Calu3 (cell line): ENCODE data around the gene RFX7. TPM values are rescaled to one million over a fixed set of nuclear protein-coding genes. Genes with fewer than 3 reads are reported as not detected.
A peak's percentile ranks its signal among the peaks of the same experiment; 100 is the strongest.

Experiments
- BruUV-seq: library from RNA; stranded (reverse); fragments of 400-500 nt; replicated peaks from 2 replicates; lab custom pipeline; 2021; lab: Mats Ljungman, UMichigan
- CTCF ChIA-PET: fragments of 300-600 bp; sonication (Branson Sonifier 250); formaldehyde crosslinking; loops from one replicate; lab custom pipeline; 2022; ENCODE audit warnings: antibody characterized with exemption; lab: Charles Lee
- DNase-seq: peaks from one replicate; pipeline ENCODE4 v3.0.0; 2022
- H3K27ac Mint-ChIP-seq: one replicate; pipeline ENCODE4 v1.8.0; 2022; ENCODE audit warnings: mixed read lengths; ENCODE audit not compliant: unreplicated experiment
- H3K27me3 Mint-ChIP-seq: one replicate; pipeline ENCODE4 v1.8.0; 2022; ENCODE audit warnings: mixed read lengths; ENCODE audit not compliant: unreplicated experiment
- H3K36me3 Mint-ChIP-seq: one replicate; pipeline ENCODE4 v1.8.0; 2022; ENCODE audit warnings: mild to moderate bottlenecking, moderate library complexity, mixed read lengths; ENCODE audit not compliant: insufficient read depth, unreplicated experiment
- H3K4me1 Mint-ChIP-seq: one replicate; pipeline ENCODE4 v1.8.0; 2022; ENCODE audit warnings: mild to moderate bottlenecking, low read depth, mixed read lengths; ENCODE audit not compliant: unreplicated experiment
- H3K4me3 Mint-ChIP-seq: one replicate; pipeline ENCODE4 v1.8.0; 2022; ENCODE audit warnings: mild to moderate bottlenecking, low read depth, moderate library complexity, mixed read lengths; ENCODE audit not compliant: unreplicated experiment
- H3K9me3 Mint-ChIP-seq: one replicate; pipeline ENCODE4 v1.8.0; 2022; ENCODE audit warnings: low read depth, mixed read lengths; ENCODE audit not compliant: unreplicated experiment
- intact Hi-C: fragments of 100-400 bp; cut with micrococcal nuclease; formaldehyde crosslinking; loops from one replicate; pipeline ENCODE4 v1.10.0; 2022; ENCODE audit not compliant: unreplicated experiment
- total RNA-seq: library from RNA; stranded (reverse); gene quantifications from 2 replicates; pipeline ENCODE4 v1.2.3, GENCODE V29; 2022
- TF ChIP-seq, protein P1 (sequence below): fragments of 200-600 bp; IDR thresholded peaks from one replicate; pipeline ENCODE4 v1.8.0; 2022; ENCODE audit warnings: antibody characterized with exemption; ENCODE audit not compliant: unreplicated experiment

The RFX7 gene
- total RNA-seq, 1 experiment from 2014 or later: 31.4 TPM

- peaks cover 25% of the 10 kb centered on the region for H3K36me3 Mint-ChIP-seq
- peak overlapping the region; percentile 87 for H3K4me3 Mint-ChIP-seq
- H3K4me1 Mint-ChIP-seq: peaks cover 39% of the 10 kb centered on the region
- H3K27ac Mint-ChIP-seq: peak overlapping the region; percentile 78
- TSS peak; percentile 47 for BruUV-seq
- TF ChIP-seq, protein P1, sequence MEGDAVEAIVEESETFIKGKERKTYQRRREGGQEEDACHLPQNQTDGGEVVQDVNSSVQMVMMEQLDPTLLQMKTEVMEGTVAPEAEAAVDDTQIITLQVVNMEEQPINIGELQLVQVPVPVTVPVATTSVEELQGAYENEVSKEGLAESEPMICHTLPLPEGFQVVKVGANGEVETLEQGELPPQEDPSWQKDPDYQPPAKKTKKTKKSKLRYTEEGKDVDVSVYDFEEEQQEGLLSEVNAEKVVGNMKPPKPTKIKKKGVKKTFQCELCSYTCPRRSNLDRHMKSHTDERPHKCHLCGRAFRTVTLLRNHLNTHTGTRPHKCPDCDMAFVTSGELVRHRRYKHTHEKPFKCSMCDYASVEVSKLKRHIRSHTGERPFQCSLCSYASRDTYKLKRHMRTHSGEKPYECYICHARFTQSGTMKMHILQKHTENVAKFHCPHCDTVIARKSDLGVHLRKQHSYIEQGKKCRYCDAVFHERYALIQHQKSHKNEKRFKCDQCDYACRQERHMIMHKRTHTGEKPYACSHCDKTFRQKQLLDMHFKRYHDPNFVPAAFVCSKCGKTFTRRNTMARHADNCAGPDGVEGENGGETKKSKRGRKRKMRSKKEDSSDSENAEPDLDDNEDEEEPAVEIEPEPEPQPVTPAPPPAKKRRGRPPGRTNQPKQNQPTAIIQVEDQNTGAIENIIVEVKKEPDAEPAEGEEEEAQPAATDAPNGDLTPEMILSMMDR: no peak
- H3K9me3 Mint-ChIP-seq: no peaks in the 10 kb centered on the region
- intact Hi-C loops: loop anchor here (5.0 kb wide), 2 partner anchors 122 to 253 kb away; partner anchors contain the start of genes NEDD4 and TEX9
- no peaks in the 10 kb centered on the region for H3K27me3 Mint-ChIP-seq
- CTCF ChIA-PET: interaction anchor here (0.5 to 1.0 kb wide), 11 partner anchors 11 to 1399 kb away, joined by 3 to 5 read pairs (median 3); partner anchors contain the start of gene MNS1
- peak; percentile 20 for DNase-seq
These were observed 1.3 kb upstream of the RFX7 start for GRCh38 chr15:56244811-56245576.

- Mint-ChIP-seq H3K4me1 (peaks cover 39% of the 10 kb centered on the region), H3K27me3 (no peaks in the 10 kb centered on the region), H3K4me3 (peak overlapping the region; percentile 87), H3K36me3 (peaks cover 25% of the 10 kb centered on the region), H3K27ac (peak overlapping the region; percentile 78), H3K9me3 (no peaks in the 10 kb centered on the region)
- no TSS peak for BruUV-seq
- TF ChIP-seq, protein P1: no peak
- CTCF ChIA-PET: interaction anchor here (0.6 to 1.0 kb wide), 10 partner anchors 12 to 1400 kb away, joined by 3 to 5 read pairs (median 3); partner anchors contain the start of gene MNS1
- peak; percentile 58 for DNase-seq
- intact Hi-C loops: loop anchor here (5.0 kb wide), 1 partner anchor 123 kb away; the partner anchor contains the start of gene TEX9
These were observed 545 bp upstream of the RFX7 start for GRCh38 chr15:56244038-56244810.

GRCh38 chr15:56242576-56243162 lies 1.0 kb downstream of the RFX7 start:
- TF ChIP-seq, protein P1: no peak
- DNase-seq: no peak
- Mint-ChIP-seq H3K4me3 (peak overlapping the region; percentile 87), H3K27me3 (no peaks in the 10 kb centered on the region), H3K4me1 (peaks cover 28% of the 10 kb centered on the region), H3K9me3 (no peaks in the 10 kb centered on the region), H3K36me3 (peaks cover 25% of the 10 kb centered on the region), H3K27ac (peak overlapping the region; percentile 72)
- CTCF ChIA-PET: no interaction called here
- intact Hi-C loops: loop anchor here (2.0 to 5.0 kb wide), 2 partner anchors 125 to 200 kb away; partner anchors contain the start of gene TEX9
- no TSS peak for BruUV-seq
